ENCODE data around the gene MAST4. TPM values are rescaled to one million over a fixed set of nuclear protein-coding genes. Genes with fewer than 3 reads are reported as not detected.

The MAST4 gene
- total and polyA plus RNA-seq, 4 donors = 3.7 to 9.5 (median 6.5) TPM

DNA sequence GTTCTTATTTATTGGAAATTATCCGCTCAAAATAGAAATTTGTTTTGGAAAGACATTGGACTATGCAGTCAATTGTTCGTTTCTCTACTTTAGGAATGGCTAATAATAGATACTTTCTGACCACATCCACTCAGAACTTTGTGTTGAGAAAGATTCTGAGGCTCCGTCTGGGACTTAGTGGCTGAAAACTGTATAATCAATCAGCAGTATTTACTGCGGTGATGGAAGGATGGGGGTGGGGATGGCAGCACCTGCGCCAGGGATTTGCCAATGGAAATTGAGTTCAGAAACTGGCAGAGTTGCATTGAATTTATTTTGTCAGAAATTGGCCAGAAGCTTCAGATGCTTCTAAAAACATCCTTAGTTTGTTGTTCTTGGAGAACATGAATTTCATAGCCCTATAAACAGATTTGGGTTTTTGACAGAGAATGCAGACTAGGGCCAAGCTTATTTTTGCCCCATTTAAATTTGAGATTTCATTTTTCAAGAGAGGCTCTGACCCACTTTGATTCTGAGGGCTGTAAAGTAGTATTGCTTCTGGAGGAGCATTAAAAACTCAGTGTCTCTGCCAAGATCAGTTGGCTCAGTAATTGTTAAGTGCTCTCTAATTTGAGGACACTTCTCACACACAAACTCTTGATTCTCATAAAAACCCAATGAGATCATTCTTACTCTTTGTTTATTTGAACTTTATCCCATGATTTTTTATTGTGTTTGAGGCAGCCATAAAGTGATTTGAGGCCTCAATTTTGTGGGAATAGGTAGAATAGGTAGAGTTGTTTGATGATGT is 385.3 kb downstream of the MAST4 start:
- no peak for DNase-seq (ENCODE audit: low spot score)
- no peak for TF ChIP-seq HNF4A (conservative IDR thresholded peaks at IDR 0.05)
- H3K9ac ChIP-seq (ENCODE audit: low read depth in 1 of 2, low read length in 2 of 2) = no peak overlapping the region
- H3K4me3 ChIP-seq (ENCODE audit: low read depth in 1 of 3, low read length in 3 of 3) = no peak overlapping the region
- no peak overlapping the region for H3K27ac ChIP-seq (ENCODE audit: low read depth in 1 of 2, low read length in 2 of 2)
- WGBS = 75% methylated on average over 5 of the region's 5 CpGs
- no peaks in the 10 kb centered on the region for H3K27me3 ChIP-seq (ENCODE audit: control insufficient read depth in 4 of 4, insufficient read depth in 4 of 4, low read length in 3 of 4)
- H3K9me3 ChIP-seq (ENCODE audit: control insufficient read depth in 4 of 4, low read length in 3 of 4) = no peaks in the 10 kb centered on the region
- H3K4me1 ChIP-seq (ENCODE audit: control insufficient read depth in 4 of 4, insufficient read depth in 4 of 4, low read length in 3 of 4) = peaks cover 0 to 3% (median 0%) of the 10 kb centered on the region in 4 donors
- H3K36me3 ChIP-seq (ENCODE audit: control insufficient read depth in 4 of 4, insufficient read depth in 3 of 4, low read depth in 1 of 4, low read length in 3 of 4) = no peaks in the 10 kb centered on the region

DNA sequence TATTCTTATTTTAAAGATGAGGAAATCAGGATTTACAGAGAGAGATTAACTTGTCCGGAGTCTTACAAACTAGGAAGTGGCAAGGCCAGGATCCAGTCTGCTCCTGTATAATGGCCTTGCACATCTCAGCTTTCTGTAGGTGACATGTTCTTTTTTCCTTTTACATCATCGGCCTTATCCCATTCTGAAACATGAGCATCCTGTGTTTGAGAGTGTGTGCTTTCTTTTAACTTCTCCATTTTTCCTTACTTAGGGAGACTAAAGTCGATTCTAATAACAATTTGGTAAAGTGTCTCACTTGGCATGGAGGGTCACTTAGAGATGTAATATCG is 385.8 kb downstream of the MAST4 start:
- H3K9me3 ChIP-seq (ENCODE audit: control insufficient read depth in 4 of 4, low read length in 3 of 4) = no peaks in the 10 kb centered on the region
- no peak for DNase-seq (ENCODE audit: low spot score)
- H3K27me3 ChIP-seq (ENCODE audit: control insufficient read depth in 4 of 4, insufficient read depth in 4 of 4, low read length in 3 of 4) = no peaks in the 10 kb centered on the region
- peaks cover 0 to 8% (median 1%) of the 10 kb centered on the region in 4 donors for H3K4me1 ChIP-seq (ENCODE audit: control insufficient read depth in 4 of 4, insufficient read depth in 4 of 4, low read length in 3 of 4)
- TF ChIP-seq GABPA (IDR thresholded peaks at IDR 0.05 in 1 of 2, conservative IDR thresholded peaks at IDR 0.05 in 1 of 2) = no peak
- TF ChIP-seq RAD21 (IDR thresholded peaks at IDR 0.05) = no peak
- TF ChIP-seq, protein P1, sequence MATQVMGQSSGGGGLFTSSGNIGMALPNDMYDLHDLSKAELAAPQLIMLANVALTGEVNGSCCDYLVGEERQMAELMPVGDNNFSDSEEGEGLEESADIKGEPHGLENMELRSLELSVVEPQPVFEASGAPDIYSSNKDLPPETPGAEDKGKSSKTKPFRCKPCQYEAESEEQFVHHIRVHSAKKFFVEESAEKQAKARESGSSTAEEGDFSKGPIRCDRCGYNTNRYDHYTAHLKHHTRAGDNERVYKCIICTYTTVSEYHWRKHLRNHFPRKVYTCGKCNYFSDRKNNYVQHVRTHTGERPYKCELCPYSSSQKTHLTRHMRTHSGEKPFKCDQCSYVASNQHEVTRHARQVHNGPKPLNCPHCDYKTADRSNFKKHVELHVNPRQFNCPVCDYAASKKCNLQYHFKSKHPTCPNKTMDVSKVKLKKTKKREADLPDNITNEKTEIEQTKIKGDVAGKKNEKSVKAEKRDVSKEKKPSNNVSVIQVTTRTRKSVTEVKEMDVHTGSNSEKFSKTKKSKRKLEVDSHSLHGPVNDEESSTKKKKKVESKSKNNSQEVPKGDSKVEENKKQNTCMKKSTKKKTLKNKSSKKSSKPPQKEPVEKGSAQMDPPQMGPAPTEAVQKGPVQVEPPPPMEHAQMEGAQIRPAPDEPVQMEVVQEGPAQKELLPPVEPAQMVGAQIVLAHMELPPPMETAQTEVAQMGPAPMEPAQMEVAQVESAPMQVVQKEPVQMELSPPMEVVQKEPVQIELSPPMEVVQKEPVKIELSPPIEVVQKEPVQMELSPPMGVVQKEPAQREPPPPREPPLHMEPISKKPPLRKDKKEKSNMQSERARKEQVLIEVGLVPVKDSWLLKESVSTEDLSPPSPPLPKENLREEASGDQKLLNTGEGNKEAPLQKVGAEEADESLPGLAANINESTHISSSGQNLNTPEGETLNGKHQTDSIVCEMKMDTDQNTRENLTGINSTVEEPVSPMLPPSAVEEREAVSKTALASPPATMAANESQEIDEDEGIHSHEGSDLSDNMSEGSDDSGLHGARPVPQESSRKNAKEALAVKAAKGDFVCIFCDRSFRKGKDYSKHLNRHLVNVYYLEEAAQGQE (IDR thresholded peaks at IDR 0.05) = no peak
- no peak for TF ChIP-seq JUND (IDR thresholded peaks at IDR 0.05)
- TF ChIP-seq, protein P2, sequence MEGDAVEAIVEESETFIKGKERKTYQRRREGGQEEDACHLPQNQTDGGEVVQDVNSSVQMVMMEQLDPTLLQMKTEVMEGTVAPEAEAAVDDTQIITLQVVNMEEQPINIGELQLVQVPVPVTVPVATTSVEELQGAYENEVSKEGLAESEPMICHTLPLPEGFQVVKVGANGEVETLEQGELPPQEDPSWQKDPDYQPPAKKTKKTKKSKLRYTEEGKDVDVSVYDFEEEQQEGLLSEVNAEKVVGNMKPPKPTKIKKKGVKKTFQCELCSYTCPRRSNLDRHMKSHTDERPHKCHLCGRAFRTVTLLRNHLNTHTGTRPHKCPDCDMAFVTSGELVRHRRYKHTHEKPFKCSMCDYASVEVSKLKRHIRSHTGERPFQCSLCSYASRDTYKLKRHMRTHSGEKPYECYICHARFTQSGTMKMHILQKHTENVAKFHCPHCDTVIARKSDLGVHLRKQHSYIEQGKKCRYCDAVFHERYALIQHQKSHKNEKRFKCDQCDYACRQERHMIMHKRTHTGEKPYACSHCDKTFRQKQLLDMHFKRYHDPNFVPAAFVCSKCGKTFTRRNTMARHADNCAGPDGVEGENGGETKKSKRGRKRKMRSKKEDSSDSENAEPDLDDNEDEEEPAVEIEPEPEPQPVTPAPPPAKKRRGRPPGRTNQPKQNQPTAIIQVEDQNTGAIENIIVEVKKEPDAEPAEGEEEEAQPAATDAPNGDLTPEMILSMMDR (IDR thresholded peaks at IDR 0.05; ENCODE audit: low read depth, low read length, missing input control) = no peak
- TF ChIP-seq TAF1 (conservative IDR thresholded peaks at IDR 0.05) = no peak
- TF ChIP-seq, protein P3, sequence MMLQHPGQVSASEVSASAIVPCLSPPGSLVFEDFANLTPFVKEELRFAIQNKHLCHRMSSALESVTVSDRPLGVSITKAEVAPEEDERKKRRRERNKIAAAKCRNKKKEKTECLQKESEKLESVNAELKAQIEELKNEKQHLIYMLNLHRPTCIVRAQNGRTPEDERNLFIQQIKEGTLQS (IDR thresholded peaks at IDR 0.05) = no peak
- no peak for TF ChIP-seq FOXA2 (IDR thresholded peaks at IDR 0.05)
- TF ChIP-seq SP1 (IDR thresholded peaks at IDR 0.05) = no peak
- TF ChIP-seq YY1 (IDR thresholded peaks at IDR 0.05) = no peak
- no peak for TF ChIP-seq HNF4G (IDR thresholded peaks at IDR 0.05)
- TF ChIP-seq HNF4A (conservative IDR thresholded peaks at IDR 0.05) = no peak
- TF ChIP-seq RXRA (IDR thresholded peaks at IDR 0.05) = no peak
- no peak for TF ChIP-seq NR2F2 (IDR thresholded peaks at IDR 0.05)
- TF ChIP-seq, protein P4, sequence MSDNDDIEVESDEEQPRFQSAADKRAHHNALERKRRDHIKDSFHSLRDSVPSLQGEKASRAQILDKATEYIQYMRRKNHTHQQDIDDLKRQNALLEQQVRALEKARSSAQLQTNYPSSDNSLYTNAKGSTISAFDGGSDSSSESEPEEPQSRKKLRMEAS (IDR thresholded peaks at IDR 0.05) = no peak
- TF ChIP-seq FOXA1 (IDR thresholded peaks at IDR 0.05) = no peak
- TF ChIP-seq EGR1 (IDR thresholded peaks at IDR 0.05; ENCODE audit: low read depth in 2 of 2) = no peak
- TF ChIP-seq, protein P5, sequence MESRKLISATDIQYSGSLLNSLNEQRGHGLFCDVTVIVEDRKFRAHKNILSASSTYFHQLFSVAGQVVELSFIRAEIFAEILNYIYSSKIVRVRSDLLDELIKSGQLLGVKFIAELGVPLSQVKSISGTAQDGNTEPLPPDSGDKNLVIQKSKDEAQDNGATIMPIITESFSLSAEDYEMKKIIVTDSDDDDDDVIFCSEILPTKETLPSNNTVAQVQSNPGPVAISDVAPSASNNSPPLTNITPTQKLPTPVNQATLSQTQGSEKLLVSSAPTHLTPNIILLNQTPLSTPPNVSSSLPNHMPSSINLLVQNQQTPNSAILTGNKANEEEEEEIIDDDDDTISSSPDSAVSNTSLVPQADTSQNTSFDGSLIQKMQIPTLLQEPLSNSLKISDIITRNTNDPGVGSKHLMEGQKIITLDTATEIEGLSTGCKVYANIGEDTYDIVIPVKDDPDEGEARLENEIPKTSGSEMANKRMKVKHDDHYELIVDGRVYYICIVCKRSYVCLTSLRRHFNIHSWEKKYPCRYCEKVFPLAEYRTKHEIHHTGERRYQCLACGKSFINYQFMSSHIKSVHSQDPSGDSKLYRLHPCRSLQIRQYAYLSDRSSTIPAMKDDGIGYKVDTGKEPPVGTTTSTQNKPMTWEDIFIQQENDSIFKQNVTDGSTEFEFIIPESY (IDR thresholded peaks at IDR 0.05) = no peak
- H3K4me3 ChIP-seq (ENCODE audit: low read depth in 1 of 3, low read length in 3 of 3) = no peak overlapping the region
- no peaks in the 10 kb centered on the region for H3K36me3 ChIP-seq (ENCODE audit: control insufficient read depth in 4 of 4, insufficient read depth in 3 of 4, low read depth in 1 of 4, low read length in 3 of 4)
- H3K27ac ChIP-seq (ENCODE audit: low read depth in 1 of 2, low read length in 2 of 2) = no peak overlapping the region
- H3K9ac ChIP-seq (ENCODE audit: low read depth in 1 of 2, low read length in 2 of 2) = no peak overlapping the region
- WGBS = 85% methylated on average over 4 of the region's 4 CpGs

Data from liver (tissue), 9 donors.